HG03097 (cell line): ENCODE data around the gene SLCO1B1.

Source experiments
- ATAC-seq: cut with Tn5 transposase; IDR thresholded peaks from one replicate; pipeline ENCODE4 v1.9.1; 2021; ENCODE audit not compliant: unreplicated experiment, low FRiP score

Gene SLCO1B1

GRCh38 chr12:21219206-21219605 lies 88.2 kb downstream of the SLCO1B1 start:
- ATAC-seq = no peak

DNA sequence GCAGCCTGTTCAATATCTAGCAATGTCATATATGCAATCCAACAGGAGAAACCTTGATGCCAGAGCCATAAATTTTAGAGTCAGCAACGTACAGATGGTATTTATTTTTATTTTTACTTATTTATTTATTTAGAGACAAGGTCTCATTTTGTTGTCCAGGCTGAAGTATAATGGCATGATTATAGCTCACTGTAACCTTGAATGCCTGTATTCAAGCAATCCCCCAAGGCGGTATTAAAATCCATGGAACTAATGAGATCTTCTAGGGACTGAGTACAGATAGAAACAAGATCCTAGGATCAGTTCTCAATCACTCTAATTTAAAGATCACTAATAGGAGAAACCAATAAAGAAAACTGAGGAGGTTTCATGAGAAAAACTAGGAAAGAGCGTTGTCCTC lies 89.3 kb downstream of the SLCO1B1 start:
- ATAC-seq = no peak

DNA sequence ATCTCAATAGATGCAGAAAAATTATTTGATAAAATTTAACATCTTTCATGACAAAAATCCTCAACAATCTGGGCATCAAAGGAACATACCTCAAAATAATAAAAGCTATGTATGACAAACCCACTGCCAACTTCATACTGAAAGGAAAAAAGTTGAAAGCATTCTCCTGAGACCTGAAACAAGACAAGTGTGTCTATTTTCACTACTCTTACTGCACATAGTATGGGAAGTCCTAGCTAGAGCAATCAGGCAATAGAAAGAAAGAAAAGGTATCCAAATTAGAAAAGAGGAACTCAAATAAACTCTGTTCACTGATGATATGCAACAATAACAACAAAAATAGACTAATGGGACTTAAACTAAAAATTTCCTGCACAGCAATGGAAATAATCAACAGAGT lies 90.1 kb downstream of the SLCO1B1 start:
- ATAC-seq = no peak

DNA sequence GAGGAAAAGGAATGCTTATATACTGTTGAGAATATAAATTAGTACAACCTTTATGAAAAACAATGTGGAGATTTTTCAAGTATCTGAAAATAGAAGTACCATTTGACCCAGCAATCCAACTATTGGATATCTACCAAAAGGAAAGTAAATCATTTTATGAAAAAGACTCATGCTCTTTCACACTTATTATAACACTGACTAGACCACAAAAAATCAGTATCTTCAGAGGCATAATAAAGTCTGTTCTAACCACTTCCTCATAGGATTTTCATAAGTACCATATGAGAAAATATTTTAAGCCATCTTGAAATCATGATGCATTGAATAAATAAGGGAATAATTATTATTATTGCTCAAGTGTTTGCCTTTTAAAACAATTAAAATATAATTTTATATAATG lies 90.8 kb downstream of the SLCO1B1 start:
- no peak for ATAC-seq

DNA sequence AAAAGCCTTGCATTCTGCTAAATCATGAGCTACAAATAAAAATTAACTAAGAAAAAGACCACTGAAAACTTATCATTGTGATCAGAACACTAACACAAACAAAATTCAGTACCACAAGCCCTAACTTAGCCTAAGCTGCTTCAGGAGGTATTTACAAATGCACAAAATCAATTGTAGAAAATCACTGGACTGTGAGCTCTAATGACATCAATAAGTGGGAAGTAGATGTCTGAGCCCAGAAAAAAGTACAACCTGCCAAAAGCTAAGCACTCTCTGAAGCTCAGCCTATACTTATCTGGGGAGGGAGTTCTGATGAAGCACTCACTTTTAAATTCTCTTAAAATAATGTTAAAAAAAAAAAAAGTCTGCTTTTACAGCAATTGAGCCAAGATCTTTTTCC lies 92.9 kb downstream of the SLCO1B1 start:
- ATAC-seq = no peak

- no peak for ATAC-seq
These were observed 103.4 kb downstream of the SLCO1B1 start for GRCh38 chr12:21234395-21234794.

- ATAC-seq = no peak
These were observed 108.9 kb downstream of the SLCO1B1 start for GRCh38 chr12:21239866-21240265.

- no peak for ATAC-seq
These were observed 117.7 kb downstream of the SLCO1B1 start for GRCh38 chr12:21248679-21249078.

DNA sequence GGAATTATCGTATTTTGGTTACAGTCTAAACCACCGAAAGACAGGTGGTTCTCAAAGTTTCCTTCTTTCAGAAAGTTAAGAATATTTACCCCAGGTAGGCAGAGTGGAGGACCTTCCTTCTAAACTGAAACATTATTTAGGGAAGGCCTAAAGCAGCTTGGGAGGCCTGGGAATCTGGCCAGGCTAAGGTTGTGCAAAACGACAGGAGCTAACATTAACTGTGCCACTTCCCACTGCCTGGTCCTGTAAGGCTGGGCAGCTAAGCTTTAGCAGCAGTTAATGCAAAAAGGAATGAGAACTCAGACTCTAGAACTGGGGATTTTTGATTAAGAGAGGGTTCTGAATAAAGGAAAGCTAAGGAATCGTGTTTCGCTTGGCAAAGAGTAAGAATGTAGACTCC lies 121.1 kb downstream of the SLCO1B1 start:
- ATAC-seq = no peak

DNA sequence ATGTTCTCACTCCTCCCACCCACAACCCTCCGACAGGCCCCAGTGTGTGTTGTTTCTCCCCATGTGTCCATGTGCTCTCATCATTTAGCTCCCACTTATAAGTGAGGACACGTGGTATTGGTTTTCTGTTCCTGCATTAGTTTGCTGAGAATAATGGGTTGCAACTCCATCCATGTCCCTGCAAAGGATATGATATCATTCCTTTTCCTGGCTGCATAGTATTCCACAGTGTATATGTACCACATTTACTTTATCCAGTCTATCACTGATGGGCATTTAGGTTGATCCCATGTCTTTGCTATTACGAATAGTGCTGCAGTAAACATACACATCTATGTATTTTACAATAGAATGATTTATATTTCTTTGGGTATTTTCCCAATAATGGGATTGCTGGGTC lies 126.2 kb downstream of the SLCO1B1 start:
- no peak for ATAC-seq

GRCh38 chr12:21264232-21264631 lies 133.2 kb downstream of the SLCO1B1 start:
- no peak for ATAC-seq

- ATAC-seq = no peak
These were observed 134.9 kb downstream of the SLCO1B1 start for GRCh38 chr12:21265932-21266331.

DNA sequence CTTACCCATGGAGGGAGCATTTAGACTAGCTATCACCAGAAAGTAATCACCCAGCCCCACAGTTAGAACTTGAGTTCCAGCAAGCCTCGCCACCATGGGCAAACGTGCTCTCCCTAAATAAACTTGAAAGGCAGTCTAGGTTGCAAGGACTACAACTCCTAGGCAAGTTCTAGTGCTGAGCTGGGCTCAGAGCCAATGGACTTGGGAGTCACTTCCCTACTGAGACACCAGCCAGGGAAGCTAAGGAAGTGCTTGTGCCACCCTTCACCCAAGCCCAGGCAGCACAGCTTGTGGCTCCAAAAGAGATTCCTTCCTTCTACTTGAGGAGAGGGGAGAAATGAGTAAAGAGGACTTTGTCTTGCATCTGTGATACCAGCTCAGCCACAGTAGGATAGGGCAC lies 145.8 kb downstream of the SLCO1B1 start:
- no peak for ATAC-seq
